GM19035 (cell line): Measurements from ENCODE around the gene MISFA.
"Not testable (repeated sequence)": the region's sequence is repeated elsewhere in the genome, so short reads cannot be mapped to it uniquely, and the experiment has no call there.

Experiments
- ATAC-seq: cut with Tn5 transposase; IDR thresholded peaks from one replicate; pipeline ENCODE4 v1.9.1; 2021; ENCODE audit not compliant: unreplicated experiment

Gene MISFA

DNA sequence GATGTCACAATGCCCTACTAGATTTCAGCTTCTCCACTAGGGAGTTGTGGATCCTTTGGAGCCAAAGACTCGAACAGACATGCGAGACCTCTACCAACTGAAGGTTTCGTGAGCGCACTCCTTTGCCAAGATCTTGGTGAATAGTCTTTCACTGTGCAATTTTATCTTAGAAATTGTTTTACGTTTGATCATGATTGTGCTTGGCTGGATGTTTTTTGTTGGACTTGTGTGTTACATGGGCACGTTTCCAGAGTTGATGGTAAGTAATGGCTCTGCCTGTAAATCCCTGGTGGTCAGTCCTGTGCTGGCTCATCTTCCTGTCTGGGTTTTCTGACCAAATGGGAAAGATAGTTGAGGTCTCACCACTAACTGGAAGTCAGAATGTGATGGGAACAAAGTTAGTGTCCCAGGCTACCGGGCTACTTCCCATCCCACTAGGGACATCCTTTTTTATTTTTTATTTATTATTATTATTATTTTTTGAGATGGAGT is at the start of gene MISFA:
TSS of gene MISFA (plus strand) at position 51 of the 492 bp plus-strand sequence. CDS start at position 191, 140 bp downstream.
- no peak for ATAC-seq

DNA sequence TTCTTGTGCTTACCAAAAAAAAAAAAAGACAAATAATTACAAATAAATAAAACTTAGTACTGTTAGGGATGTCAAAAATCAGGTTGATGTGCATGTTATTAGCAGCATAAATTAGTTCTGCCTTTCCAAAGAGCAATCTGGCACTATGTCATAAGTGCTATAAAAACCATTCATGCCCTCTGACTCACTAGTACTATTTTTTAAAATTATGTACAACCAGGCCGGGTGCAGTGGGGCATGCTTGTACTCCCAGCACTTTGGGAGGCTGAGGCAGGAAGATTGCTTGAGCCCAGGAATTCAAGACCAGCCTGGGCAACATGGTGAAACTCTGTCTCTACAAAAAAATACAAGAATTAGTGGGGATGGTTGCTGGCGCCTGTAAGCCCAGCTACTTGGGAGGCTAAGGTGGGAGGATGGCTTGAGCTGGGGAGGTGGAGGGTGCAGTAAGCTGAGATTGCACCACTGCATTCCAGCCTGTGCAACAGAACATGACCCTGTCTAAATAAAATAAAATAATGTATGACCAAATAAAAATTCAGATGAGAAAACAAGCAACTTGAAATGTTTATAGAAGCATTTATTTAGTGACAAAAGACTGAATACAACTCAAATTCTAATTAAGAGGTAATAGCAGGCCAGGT is 36.4 kb upstream of the MISFA start:
- ATAC-seq, result no peak

GRCh38 chr11:18564149-18564548 is 35.4 kb upstream of the MISFA start:
- no peak for ATAC-seq

- no peak for ATAC-seq
Observed at GRCh38 chr11:18566406-18566805, 33.2 kb upstream of the MISFA start.

GRCh38 chr11:18567081-18567480 is 32.5 kb upstream of the MISFA start:
- ATAC-seq, result no peak

GRCh38 chr11:18575361-18575760 is 24.2 kb upstream of the MISFA start:
- ATAC-seq, result no peak

GRCh38 chr11:18578975-18579598 is 20.5 kb upstream of the MISFA start:
- ATAC-seq, result no peak

DNA sequence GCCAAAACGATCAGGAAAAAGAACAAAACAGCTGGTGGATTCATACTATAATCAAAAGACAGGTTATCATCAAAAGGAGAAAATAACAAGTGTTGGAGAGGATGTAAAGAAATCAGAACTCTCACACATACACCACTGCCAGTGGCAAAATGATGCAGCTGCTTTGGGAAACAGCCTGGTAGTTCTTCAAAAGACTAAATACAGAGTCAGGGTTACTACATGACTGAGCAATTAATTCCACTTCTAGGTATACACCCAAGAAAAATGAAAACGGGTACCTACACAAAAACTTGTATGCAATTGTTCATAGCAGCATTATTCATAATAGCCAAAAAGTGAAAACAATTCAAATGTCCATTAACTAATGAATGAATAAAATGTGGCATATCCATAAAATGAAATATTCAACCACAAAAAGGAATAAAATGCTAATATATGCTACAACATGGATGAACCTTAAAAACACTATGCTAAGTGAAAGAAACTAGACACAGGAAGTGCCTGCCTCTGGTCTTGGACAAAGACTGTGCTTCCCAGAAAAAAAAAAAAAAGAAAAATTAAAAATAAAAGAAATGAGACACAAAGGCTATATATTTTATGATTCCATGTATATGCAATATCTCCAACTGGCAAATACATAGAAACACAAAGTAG is 19.3 kb upstream of the MISFA start:
- no peak for ATAC-seq

GRCh38 chr11:18581825-18582224 is 17.8 kb upstream of the MISFA start:
- ATAC-seq, result no peak

DNA sequence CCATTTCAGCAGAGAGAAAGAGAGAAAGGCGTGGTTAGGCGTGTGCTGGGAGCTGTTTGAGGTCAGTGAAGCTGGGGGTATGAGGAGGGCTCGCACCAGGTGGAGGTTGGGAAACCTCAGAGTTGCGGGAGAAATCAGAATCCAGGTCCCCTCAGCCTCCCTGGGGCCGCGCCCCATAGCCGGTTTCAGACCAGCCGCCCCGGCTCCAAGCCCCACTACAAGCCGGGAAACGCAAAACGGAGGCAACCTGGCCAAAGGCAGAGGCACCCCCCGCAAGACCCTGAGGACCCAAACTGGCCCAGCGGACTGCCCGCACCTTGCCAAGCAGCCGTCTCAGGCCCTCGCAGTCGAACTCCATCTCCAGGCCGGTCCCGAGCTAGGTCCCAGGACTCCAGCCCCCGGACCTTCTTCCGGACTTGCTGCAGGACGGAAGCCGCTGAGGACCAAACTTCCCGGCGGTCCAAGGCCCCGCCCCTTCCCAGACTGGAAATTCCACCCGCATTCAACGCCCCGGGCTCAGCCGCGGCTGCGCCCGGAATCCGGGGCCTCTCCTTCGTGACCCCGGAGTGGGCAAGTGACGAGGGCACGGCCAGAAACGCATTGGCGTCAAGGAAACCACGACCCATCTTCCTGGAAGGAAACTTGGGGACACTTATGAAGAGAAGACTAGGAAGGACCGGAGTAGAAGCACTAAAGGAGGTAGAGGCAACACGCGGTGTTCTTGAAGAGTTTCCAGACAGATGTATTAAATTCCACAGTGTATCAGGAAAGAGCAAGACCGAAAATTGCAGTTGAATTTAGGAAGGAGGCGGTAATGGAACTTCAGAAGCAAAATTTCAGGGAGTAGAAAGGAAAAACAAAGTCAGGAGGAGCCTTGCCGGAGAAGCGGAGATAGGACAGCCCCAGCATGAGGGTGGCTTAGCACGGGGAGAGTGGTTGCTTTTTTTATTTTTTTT is 11.0 kb upstream of the MISFA start, which contains the start of gene UEVLD:
TSS of gene UEVLD (minus strand) at position 438 of the 956 bp plus-strand sequence. CDS start at position 358, 80 bp downstream.
- ATAC-seq, result peak; percentile 58

DNA sequence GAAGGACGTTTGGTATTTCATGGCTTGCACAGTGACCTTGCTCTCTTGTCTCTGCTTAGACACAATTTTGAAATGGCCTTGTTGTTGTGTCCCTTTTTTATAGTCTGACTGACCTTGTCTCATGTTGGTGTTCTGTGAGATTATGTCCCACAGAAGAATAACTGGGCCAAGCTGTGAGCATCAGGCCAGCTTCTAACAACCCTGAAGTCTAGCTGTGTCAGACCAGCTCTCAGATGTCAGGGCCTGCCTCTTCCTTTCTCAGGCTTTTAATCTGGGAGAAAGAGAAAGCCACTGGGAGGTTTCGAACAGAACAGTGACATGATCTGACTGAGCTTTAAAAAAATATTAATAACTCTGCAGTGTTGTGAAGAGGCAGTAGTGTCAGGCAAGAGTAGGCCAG is 9.0 kb upstream of the MISFA start:
- no peak for ATAC-seq

GRCh38 chr11:18594088-18594487 is 5.5 kb upstream of the MISFA start:
- ATAC-seq, result not testable (repeated sequence)

DNA sequence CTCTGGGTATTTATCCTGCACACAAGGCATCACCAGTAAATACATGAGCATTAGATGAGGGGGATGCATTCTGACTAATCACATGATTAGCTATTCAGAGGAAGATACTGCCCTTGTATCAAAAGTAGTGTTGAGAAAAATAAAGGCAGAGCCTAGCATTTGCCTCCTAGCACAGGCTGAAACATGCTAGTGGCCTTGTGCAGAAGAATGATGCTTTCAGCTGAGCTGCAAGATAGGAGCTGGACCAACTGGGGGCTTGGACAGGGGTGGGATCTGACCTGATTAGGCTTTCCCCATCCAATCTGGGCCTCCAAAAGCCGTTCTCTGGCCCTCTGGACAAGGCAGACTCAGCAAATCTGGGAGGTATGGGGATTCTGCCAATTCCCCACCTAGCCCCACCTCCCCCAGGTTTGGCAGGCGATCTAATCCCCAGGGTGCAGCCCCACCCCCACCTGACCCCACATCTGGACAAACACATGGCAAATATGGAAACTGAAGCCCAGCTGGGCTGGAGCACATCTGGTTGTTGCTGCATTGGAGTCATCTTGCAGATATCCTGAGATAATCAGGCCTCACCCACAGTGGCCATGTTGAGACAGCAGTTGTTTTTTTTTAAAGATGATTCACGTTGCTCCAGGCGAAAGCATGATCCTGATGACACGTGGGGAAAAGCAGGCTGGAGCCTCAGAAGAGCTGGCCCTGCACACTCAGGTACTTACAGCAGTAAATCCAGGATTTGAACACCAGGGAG is 4.4 kb upstream of the MISFA start:
- ATAC-seq, result no peak

- no peak for ATAC-seq
Observed at GRCh38 chr11:18600915-18601569, 1.5 kb downstream of the MISFA start.

GRCh38 chr11:18608376-18608775 is 8.8 kb downstream of the MISFA start:
- ATAC-seq, result no peak

- no peak for ATAC-seq
Observed at GRCh38 chr11:18611196-18611595, 11.6 kb downstream of the MISFA start.

- ATAC-seq, result no peak
Observed at GRCh38 chr11:18612394-18612793, 12.8 kb downstream of the MISFA start.

- ATAC-seq, result no peak
Observed at GRCh38 chr11:18614667-18615066, 15.1 kb downstream of the MISFA start.

- ATAC-seq, result peak; percentile 94
Observed at GRCh38 chr11:18615628-18616392, 16.2 kb downstream of the MISFA start.
